A549 (cell line): Measurements from ENCODE around the gene KLK12. TPM values are rescaled to one million over a fixed set of nuclear protein-coding genes. Genes with fewer than 3 reads are reported as not detected.

Experiments
- ATAC-seq, 2 experiments: fragments of 200-7000 bp in 1 of 2; fragments of >200 bp in 1 of 2; cut with Nextera tagmentation in 1 of 2; cut with Tn5 transposase in 1 of 2; 3 replicates each; pipeline versions ENCODE4 v1.8.0 to v1.9.1; 2018 to 2020; ENCODE audit warnings: mild to moderate bottlenecking in 1 of 2, moderate library complexity in 1 of 2
- CTCF ChIA-PET: fragments of 300-600 bp; sonication (Branson Sonifier 250); formaldehyde crosslinking; extraction: SDS; loops from one replicate; lab custom pipeline; 2021; ENCODE audit warnings: antibody characterized with exemption, inconsistent platforms; lab: Yijun Ruan, JAX
- POLR2A ChIA-PET: fragments of 350-600 bp; formaldehyde crosslinking; extraction: SDS; loops from one replicate; lab custom pipeline; 2021; ENCODE audit warnings: antibody characterized with exemption, inconsistent platforms; lab: Yijun Ruan, JAX
- DNase-seq, 2 experiments: peaks; one replicate each; pipeline versions ENCODE4 v3.0.0 to v3.0.0-alpha.2; 2011 to 2016; ENCODE audit warnings: low read depth in 1 of 2, low spot score in 1 of 2
- FAIRE-seq: peaks from 2 replicates; lab custom pipeline; 2011; peaks lifted over from hg19 to GRCh38; lab: Jason Lieb, UNC
- H3K27ac ChIP-seq, 2 experiments: fragments of >200 bp; sonication (Bioruptor Twin); formaldehyde crosslinking; 3 replicates each; pipeline ENCODE4 v1.5.1; 2016 to 2017
- H3K4me1 ChIP-seq: fragments of >200 bp; sonication (Bioruptor Twin); formaldehyde crosslinking; 3 replicates; pipeline ENCODE4 v1.6.1; 2016
- H3K4me2 ChIP-seq: fragments of >200 bp; sonication (Bioruptor Twin); formaldehyde crosslinking; 3 replicates; pipeline ENCODE4 v1.6.1; 2016
- H3K4me3 ChIP-seq: fragments of >200 bp; sonication (Bioruptor Twin); formaldehyde crosslinking; 3 replicates; pipeline ENCODE4 v1.5.1; 2016
- H3K9me3 ChIP-seq: fragments of >200 bp; sonication (Bioruptor Twin); formaldehyde crosslinking; 3 replicates; pipeline ENCODE4 v1.6.1; 2016
- EP300 ChIP-seq, 2 experiments: fragments of >200 bp; sonication (Bioruptor Twin); formaldehyde crosslinking; IDR thresholded peaks; 2 replicates in 1 of 2; 3 replicates in 1 of 2; pipeline ENCODE4 v1.6.1; 2016 to 2017
- FOXS1 ChIP-seq: fragments of 250-450 bp; sonication (Bioruptor Pico); IDR thresholded peaks from 2 replicates; pipeline ENCODE4 v1.5.0; 2020; ENCODE audit warnings: mild to moderate bottlenecking, moderate library complexity
- JUNB ChIP-seq: fragments of >200 bp; sonication (Bioruptor Twin); formaldehyde crosslinking; IDR thresholded peaks from 2 replicates; pipeline ENCODE4 v1.6.1; 2016
- KDM1A ChIP-seq: fragments of 200-600 bp; sonication (generic); IDR thresholded peaks from 2 replicates; pipeline ENCODE4 v1.6.1; 2016; ENCODE audit warnings: low read depth, mild to moderate bottlenecking
- NFE2L2 ChIP-seq: fragments of 150-350 bp; conservative IDR thresholded peaks from 2 replicates; pipeline ENCODE4 v1.6.1; 2014; ENCODE audit warnings: low read length
- PHF8 ChIP-seq: fragments of 200-600 bp; sonication (generic); IDR thresholded peaks from 2 replicates; pipeline ENCODE4 v1.6.1; 2016; ENCODE audit warnings: low read depth, mild to moderate bottlenecking, antibody characterized with exemption, moderate library complexity, borderline replicate concordance
- RARB ChIP-seq: fragments of 250-450 bp; sonication (Bioruptor Pico); IDR thresholded peaks from 2 replicates; pipeline ENCODE4 v1.8.0; 2021; ENCODE audit warnings: mild to moderate bottlenecking, moderate library complexity
- TP53 ChIP-seq: fragments of 250-450 bp; sonication (Bioruptor Pico); IDR thresholded peaks from 2 replicates; pipeline ENCODE4 v1.5.0; 2021; ENCODE audit warnings: mild to moderate bottlenecking, moderate library complexity
- ZC3H11A ChIP-seq: fragments of 450-650 bp; IDR thresholded peaks from 2 replicates; pipeline ENCODE4 v1.6.1; 2014; ENCODE audit warnings: antibody characterized with exemption, mild to moderate bottlenecking
- ZFP36 ChIP-seq: fragments of 450-650 bp; IDR thresholded peaks from 2 replicates; pipeline ENCODE4 v1.6.1; 2014; ENCODE audit warnings: borderline replicate concordance; ENCODE audit not compliant: partially characterized antibody
- WGBS: methylation state at CpG from one replicate; pipeline ENCODE4 v1.1.6; 2017; ENCODE audit errors: missing lambda C conversion rate; 5-methylcytosine and 5-hydroxymethylcytosine counted together
- polyA plus RNA-seq, 4 experiments: library from polyadenylated mRNA; depleted of rRNA in 3 of 4; stranded (reverse); fragments of >200 nt; fragmentation: RNase III in 1 of 4; extraction: RNeasy Plus Mini Kit Qiagen cat#74134 plus additional on column Dnase treatment in 1 of 4; gene quantifications; 2 replicates in 3 of 4; 3 replicates in 1 of 4; pipeline ENCODE4 v1.2.3, GENCODE V29; 2011 to 2017
- TF ChIP-seq, protein P1 (sequence below): fragments of >200 bp; sonication (Bioruptor Twin); formaldehyde crosslinking; IDR thresholded peaks from 3 replicates; pipeline ENCODE4 v1.6.1; 2016
- TF ChIP-seq, protein P2 (sequence below): fragments of 450-650 bp; IDR thresholded peaks from 2 replicates; pipeline ENCODE4 v1.6.1; 2014; ENCODE audit warnings: antibody characterized with exemption
- TF ChIP-seq, protein P3 (sequence below): fragments of 200-600 bp; sonication (generic); IDR thresholded peaks from 2 replicates; pipeline ENCODE4 v1.6.1; 2016; ENCODE audit warnings: antibody characterized with exemption, mild to moderate bottlenecking, moderate library complexity
- TF ChIP-seq, protein P4 (sequence below): fragments of >200 bp; sonication (Bioruptor Twin); formaldehyde crosslinking; IDR thresholded peaks from 3 replicates; pipeline ENCODE4 v1.5.1; 2016

KLK12 gene
- polyA plus RNA-seq, 2 of the 4 experiments (the other 2 are of a cell fraction): not detected

DNA sequence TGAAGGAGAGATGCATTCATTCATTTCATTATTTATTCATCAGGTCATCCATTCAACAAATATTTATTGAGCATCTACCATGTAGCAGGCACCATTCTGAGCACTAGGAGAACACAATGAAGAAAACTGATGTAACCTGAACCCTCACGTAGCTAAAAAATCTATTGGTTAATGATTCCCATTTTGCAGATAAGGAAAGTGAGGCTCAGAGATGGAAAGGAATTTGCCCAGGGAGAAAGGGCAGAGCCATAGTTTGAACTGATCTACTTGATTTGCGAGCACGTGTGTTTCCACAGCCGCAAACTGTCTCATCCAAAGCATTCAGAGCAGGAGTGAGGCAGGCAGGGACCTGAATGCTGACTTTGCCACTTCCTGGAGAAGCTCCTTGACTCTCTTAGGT is 36.1 kb downstream of the KLK12 start:
- TF ChIP-seq ZC3H11A (no peak), PHF8 (no peak), JUNB (no peak), NFE2L2 (no peak), EP300 (IDR thresholded peaks at IDR 0.05) (no peak), TP53 (CRISPR knock-in tag) (no peak), FOXS1 (CRISPR knock-in tag) (no peak), KDM1A (no peak), RARB (CRISPR knock-in tag) (no peak)
- TF ChIP-seq, protein P1, sequence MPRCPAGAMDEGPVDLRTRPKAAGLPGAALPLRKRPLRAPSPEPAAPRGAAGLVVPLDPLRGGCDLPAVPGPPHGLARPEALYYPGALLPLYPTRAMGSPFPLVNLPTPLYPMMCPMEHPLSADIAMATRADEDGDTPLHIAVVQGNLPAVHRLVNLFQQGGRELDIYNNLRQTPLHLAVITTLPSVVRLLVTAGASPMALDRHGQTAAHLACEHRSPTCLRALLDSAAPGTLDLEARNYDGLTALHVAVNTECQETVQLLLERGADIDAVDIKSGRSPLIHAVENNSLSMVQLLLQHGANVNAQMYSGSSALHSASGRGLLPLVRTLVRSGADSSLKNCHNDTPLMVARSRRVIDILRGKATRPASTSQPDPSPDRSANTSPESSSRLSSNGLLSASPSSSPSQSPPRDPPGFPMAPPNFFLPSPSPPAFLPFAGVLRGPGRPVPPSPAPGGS: no peak
- TF ChIP-seq, protein P2, sequence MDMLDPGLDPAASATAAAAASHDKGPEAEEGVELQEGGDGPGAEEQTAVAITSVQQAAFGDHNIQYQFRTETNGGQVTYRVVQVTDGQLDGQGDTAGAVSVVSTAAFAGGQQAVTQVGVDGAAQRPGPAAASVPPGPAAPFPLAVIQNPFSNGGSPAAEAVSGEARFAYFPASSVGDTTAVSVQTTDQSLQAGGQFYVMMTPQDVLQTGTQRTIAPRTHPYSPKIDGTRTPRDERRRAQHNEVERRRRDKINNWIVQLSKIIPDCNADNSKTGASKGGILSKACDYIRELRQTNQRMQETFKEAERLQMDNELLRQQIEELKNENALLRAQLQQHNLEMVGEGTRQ: no peak
- TF ChIP-seq, protein P3, sequence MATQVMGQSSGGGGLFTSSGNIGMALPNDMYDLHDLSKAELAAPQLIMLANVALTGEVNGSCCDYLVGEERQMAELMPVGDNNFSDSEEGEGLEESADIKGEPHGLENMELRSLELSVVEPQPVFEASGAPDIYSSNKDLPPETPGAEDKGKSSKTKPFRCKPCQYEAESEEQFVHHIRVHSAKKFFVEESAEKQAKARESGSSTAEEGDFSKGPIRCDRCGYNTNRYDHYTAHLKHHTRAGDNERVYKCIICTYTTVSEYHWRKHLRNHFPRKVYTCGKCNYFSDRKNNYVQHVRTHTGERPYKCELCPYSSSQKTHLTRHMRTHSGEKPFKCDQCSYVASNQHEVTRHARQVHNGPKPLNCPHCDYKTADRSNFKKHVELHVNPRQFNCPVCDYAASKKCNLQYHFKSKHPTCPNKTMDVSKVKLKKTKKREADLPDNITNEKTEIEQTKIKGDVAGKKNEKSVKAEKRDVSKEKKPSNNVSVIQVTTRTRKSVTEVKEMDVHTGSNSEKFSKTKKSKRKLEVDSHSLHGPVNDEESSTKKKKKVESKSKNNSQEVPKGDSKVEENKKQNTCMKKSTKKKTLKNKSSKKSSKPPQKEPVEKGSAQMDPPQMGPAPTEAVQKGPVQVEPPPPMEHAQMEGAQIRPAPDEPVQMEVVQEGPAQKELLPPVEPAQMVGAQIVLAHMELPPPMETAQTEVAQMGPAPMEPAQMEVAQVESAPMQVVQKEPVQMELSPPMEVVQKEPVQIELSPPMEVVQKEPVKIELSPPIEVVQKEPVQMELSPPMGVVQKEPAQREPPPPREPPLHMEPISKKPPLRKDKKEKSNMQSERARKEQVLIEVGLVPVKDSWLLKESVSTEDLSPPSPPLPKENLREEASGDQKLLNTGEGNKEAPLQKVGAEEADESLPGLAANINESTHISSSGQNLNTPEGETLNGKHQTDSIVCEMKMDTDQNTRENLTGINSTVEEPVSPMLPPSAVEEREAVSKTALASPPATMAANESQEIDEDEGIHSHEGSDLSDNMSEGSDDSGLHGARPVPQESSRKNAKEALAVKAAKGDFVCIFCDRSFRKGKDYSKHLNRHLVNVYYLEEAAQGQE: no peak
- ATAC-seq (no peak), DNase-seq (no peak), FAIRE-seq (no peak)
- Histone ChIP-seq H3K4me2 (no peak overlapping the region), H3K9me3 (peaks cover 5% of the 10 kb centered on the region; the same call in 2 of the 3 replicates), H3K27ac (no peak overlapping the region), H3K4me1 (peaks cover 6% of the 10 kb centered on the region; the same call in 2 of the 3 replicates), H3K4me3 (no peak overlapping the region)
- ChIA-PET CTCF (interaction anchor here (1.0 to 2.0 kb wide), 5 partner anchors 13 to 76 kb away, joined by 3 to 9 read pairs (median 5); no protein-coding TSS in a partner anchor), POLR2A (no interaction called here)
- 45% methylated on average over 4 of the region's 4 CpGs for WGBS

DNA sequence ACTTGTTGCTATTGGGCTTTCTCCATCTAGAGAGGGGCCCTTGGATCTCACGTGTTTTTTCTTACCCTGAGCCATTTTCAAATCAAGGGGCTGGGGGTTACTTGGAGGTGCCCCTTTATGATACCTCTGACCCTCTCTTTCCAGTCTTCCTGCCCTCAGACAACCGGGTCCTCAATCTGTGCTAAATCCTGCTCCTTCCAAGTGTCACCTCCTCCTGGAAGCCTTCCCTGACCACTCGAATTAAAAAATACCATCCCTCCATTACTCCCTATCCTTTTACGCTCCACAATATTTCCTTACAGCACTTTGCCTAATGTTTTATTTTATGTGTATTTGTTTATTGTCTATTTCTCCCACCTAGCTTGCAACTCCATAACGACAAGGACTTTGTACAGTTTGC is 36.7 kb downstream of the KLK12 start:
- CTCF ChIA-PET: interaction anchor here (0.6 to 2.0 kb wide), 5 partner anchors 19 to 154 kb away, joined by 3 to 9 read pairs (median 5); no protein-coding TSS in a partner anchor
- POLR2A ChIA-PET: no interaction called here
- FAIRE-seq: peak; percentile 28
- 26% methylated on average over 5 of the region's 5 CpGs for WGBS
- H3K4me3 ChIP-seq: no peak overlapping the region
- ATAC-seq: no peak
- no peak overlapping the region for H3K27ac ChIP-seq
- H3K9me3 ChIP-seq: peaks cover 5% of the 10 kb centered on the region; the same call in 2 of the 3 replicates
- H3K4me2 ChIP-seq: no peak overlapping the region
- DNase-seq: no peak
- TF ChIP-seq, protein P4, sequence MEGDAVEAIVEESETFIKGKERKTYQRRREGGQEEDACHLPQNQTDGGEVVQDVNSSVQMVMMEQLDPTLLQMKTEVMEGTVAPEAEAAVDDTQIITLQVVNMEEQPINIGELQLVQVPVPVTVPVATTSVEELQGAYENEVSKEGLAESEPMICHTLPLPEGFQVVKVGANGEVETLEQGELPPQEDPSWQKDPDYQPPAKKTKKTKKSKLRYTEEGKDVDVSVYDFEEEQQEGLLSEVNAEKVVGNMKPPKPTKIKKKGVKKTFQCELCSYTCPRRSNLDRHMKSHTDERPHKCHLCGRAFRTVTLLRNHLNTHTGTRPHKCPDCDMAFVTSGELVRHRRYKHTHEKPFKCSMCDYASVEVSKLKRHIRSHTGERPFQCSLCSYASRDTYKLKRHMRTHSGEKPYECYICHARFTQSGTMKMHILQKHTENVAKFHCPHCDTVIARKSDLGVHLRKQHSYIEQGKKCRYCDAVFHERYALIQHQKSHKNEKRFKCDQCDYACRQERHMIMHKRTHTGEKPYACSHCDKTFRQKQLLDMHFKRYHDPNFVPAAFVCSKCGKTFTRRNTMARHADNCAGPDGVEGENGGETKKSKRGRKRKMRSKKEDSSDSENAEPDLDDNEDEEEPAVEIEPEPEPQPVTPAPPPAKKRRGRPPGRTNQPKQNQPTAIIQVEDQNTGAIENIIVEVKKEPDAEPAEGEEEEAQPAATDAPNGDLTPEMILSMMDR: no peak
- TF ChIP-seq ZFP36 (peak; percentile 67), EP300 (IDR thresholded peaks at IDR 0.05) (no peak)
- TF ChIP-seq, protein P2: no peak
- H3K4me1 ChIP-seq: peaks cover 6% of the 10 kb centered on the region; the same call in 2 of the 3 replicates
